ENCODE data around the gene RPP25L. TPM values are rescaled to one million over a fixed set of nuclear protein-coding genes. Genes with fewer than 3 reads are reported as not detected.

The RPP25L gene
- total and polyA plus RNA-seq, 9 of the 15 experiments (the other 6 are each of a cell fraction or from before 2014, with no cell fraction given), result 16.3 to 43.7 (median 29.0) TPM

- TF ChIP-seq, protein P1, sequence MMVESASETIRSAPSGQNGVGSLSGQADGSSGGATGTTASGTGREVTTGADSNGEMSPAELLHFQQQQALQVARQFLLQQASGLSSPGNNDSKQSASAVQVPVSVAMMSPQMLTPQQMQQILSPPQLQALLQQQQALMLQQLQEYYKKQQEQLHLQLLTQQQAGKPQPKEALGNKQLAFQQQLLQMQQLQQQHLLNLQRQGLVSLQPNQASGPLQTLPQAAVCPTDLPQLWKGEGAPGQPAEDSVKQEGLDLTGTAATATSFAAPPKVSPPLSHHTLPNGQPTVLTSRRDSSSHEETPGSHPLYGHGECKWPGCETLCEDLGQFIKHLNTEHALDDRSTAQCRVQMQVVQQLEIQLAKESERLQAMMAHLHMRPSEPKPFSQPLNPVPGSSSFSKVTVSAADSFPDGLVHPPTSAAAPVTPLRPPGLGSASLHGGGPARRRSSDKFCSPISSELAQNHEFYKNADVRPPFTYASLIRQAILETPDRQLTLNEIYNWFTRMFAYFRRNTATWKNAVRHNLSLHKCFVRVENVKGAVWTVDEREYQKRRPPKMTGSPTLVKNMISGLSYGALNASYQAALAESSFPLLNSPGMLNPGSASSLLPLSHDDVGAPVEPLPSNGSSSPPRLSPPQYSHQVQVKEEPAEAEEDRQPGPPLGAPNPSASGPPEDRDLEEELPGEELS (CRISPR knock-in tag; IDR thresholded peaks at IDR 0.05; ENCODE audit: borderline replicate concordance), result no peak
- TF ChIP-seq FUS (optimal IDR thresholded peaks at IDR 0.05; ENCODE audit: low read depth, low read length) (no peak), ZFX (CRISPR knock-in tag; IDR thresholded peaks at IDR 0.05) (no peak), CXXC5 (CRISPR knock-in tag; IDR thresholded peaks at IDR 0.05) (no peak), EGR1 (conservative IDR thresholded peaks at IDR 0.05) (no peak), SRSF7 (optimal IDR thresholded peaks at IDR 0.05; ENCODE audit: low read depth, low read length) (no peak), TBP (optimal IDR thresholded peaks at IDR 0.05; ENCODE audit: low read depth, low read length) (no peak)
Measured at GRCh38 chr9:34658461-34658860, 46.6 kb upstream of the RPP25L start (continued).

DNA sequence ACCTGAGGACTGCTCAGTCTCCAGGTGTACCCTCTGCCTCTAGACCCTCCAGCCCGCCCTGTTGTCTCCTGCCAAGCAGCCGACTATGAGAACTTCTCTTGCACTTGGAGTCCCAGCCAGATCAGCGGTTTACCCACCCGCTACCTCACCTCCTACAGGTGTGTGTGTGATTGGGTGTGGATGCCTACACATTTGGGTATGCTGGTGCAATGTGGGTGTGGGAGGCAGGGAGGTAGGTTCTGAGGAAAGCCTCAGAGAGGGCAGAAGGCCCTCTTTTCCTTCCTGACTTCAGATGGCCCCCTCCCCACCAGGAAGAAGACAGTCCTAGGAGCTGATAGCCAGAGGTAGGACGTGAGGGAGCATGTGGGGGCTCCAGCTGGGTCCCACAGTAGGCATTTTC is 45.1 kb upstream of the RPP25L start:
- no peak overlapping the region for H2AFZ ChIP-seq (ENCODE audit: low read depth, low read length)
- H3K4me3 ChIP-seq, result no peak overlapping the region
- no peaks in the 10 kb centered on the region for H3K9me1 ChIP-seq (ENCODE audit: control insufficient read depth, insufficient read depth, low read length)
- no peaks in the 10 kb centered on the region for H3K9me3 ChIP-seq (replicated peaks; ENCODE audit: control insufficient read depth, insufficient read depth, low read depth, low read length)
- POLR2A ChIA-PET, result no interaction called here
- no peaks in the 10 kb centered on the region for H4K20me1 ChIP-seq (replicated peaks; ENCODE audit: control insufficient read depth, insufficient read depth, low read length)
- 58% methylated on average over 4 of the region's 5 CpGs for WGBS (ENCODE audit: insufficient coverage, low coverage, missing lambda C conversion rate)
- H3K27ac ChIP-seq (ENCODE audit: extremely low read depth, low read depth, low read length), result no peak overlapping the region
- FAIRE-seq, result no peak
- no peak overlapping the region for H3K4me2 ChIP-seq (ENCODE audit: insufficient read depth, low read length)
- H3K4me1 ChIP-seq (replicated peaks in 1 of 2; ENCODE audit: control insufficient read depth in 2 of 2, insufficient read depth in 2 of 2, low read length in 2 of 2), result peaks cover 21 to 34% of the 10 kb centered on the region in 2 experiments
- H3K36me3 ChIP-seq (ENCODE audit: control insufficient read depth, insufficient read depth, low read length), result no peaks in the 10 kb centered on the region
- ATAC-seq, result no peak
- in situ Hi-C loops (cut with MboI) (no loop called here), intact Hi-C loops (cut with micrococcal nuclease) (no loop called here)
- CTCF ChIA-PET (ENCODE audit: low intra/inter-chr PET ratio), result no interaction called here
- BruUV-seq (replicated peaks), result no TSS peak
- DNase-seq (ENCODE audit: extremely low read depth in 1 of 4, low spot score in 3 of 4), result no peak
- peak overlapping the region in 1 of 2 experiments; percentile 23; a peak in 1 of 4 replicates for H3K9ac ChIP-seq (ENCODE audit: insufficient read depth in 1 of 2, low read depth in 2 of 2, low read length in 2 of 2)
- no peaks in the 10 kb centered on the region for H3K27me3 ChIP-seq (ENCODE audit: control insufficient read depth in 2 of 2, insufficient read depth in 2 of 2, low read length in 2 of 2)
- no peaks in the 10 kb centered on the region for H3K79me2 ChIP-seq (ENCODE audit: control insufficient read depth, insufficient read depth, low read length)
- TF ChIP-seq, protein P2, sequence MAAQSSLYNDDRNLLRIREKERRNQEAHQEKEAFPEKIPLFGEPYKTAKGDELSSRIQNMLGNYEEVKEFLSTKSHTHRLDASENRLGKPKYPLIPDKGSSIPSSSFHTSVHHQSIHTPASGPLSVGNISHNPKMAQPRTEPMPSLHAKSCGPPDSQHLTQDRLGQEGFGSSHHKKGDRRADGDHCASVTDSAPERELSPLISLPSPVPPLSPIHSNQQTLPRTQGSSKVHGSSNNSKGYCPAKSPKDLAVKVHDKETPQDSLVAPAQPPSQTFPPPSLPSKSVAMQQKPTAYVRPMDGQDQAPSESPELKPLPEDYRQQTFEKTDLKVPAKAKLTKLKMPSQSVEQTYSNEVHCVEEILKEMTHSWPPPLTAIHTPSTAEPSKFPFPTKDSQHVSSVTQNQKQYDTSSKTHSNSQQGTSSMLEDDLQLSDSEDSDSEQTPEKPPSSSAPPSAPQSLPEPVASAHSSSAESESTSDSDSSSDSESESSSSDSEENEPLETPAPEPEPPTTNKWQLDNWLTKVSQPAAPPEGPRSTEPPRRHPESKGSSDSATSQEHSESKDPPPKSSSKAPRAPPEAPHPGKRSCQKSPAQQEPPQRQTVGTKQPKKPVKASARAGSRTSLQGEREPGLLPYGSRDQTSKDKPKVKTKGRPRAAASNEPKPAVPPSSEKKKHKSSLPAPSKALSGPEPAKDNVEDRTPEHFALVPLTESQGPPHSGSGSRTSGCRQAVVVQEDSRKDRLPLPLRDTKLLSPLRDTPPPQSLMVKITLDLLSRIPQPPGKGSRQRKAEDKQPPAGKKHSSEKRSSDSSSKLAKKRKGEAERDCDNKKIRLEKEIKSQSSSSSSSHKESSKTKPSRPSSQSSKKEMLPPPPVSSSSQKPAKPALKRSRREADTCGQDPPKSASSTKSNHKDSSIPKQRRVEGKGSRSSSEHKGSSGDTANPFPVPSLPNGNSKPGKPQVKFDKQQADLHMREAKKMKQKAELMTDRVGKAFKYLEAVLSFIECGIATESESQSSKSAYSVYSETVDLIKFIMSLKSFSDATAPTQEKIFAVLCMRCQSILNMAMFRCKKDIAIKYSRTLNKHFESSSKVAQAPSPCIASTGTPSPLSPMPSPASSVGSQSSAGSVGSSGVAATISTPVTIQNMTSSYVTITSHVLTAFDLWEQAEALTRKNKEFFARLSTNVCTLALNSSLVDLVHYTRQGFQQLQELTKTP (IDR thresholded peaks at IDR 0.05; ENCODE audit: low read depth in 1 of 2, partially characterized antibody in 2 of 2), result no peak
- TF ChIP-seq ILF3 (IDR thresholded peaks at IDR 0.05; ENCODE audit: borderline replicate concordance) (no peak), ZNF165 (CRISPR knock-in tag; IDR thresholded peaks at IDR 0.05; ENCODE audit: borderline replicate concordance) (no peak), ZNF121 (CRISPR knock-in tag; conservative IDR thresholded peaks at IDR 0.05) (no peak), ZBTB7A (IDR thresholded peaks at IDR 0.05; ENCODE audit: borderline replicate concordance, control insufficient read depth, low read depth, low read length) (no peak), CHD4 (IDR thresholded peaks at IDR 0.05; ENCODE audit: insufficient read depth, insufficient replicate concordance, low read depth, low read length, poor library complexity, severe bottlenecking) (no peak), ZBTB43 (CRISPR knock-in tag; IDR thresholded peaks at IDR 0.05) (no peak)

Measured in K562 (cell line).